ENCODE results near the gene H1-8.

The H1-8 gene

GRCh38 chr3:129553719-129554118 is 10.7 kb downstream of the H1-8 start:
- in situ Hi-C loops (cut with HindIII; ENCODE audit: low sequenced_read_pairs), result no loop called here

DNA sequence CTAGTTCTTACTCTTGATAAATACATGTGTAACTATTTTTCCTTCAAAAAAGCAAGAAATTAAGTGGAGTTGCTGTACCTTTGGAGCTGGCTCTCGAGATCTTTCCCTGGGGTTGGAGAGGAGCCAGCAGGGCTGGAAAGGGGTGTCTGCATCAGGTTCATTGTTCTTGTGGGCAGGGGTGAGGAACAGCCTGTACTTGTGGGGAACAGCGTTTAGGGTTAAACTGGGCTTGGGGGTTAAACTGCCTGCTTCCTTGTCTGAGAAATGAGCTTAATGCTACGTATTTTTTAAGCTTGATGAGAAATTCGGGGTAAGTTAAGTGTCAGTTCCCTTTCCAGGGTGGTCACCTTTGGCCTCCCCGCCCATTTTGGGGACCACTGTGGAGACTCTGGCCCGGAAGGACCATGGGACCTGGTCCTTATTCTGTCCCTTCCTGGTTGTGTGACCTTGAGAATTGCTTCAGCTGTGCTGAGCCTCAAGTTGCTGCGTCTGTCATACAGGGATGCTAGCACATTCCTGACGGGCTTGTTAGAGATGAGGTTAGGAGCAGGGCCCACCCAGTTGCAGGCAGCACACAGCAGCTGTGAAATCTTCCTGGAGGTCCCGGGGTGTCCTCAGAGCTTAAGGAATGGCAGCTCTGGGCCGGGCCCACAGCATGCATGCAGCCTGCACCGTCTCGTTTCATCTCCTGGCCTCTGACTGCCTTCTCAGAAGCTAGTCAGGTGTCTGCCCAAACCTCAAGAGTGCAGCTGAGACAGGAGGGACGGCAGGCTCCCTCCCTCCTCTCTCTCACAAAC is 11.6 kb downstream of the H1-8 start:
- in situ Hi-C loops (cut with HindIII; ENCODE audit: low sequenced_read_pairs), result no loop called here

- in situ Hi-C loops (cut with HindIII; ENCODE audit: low sequenced_read_pairs), result no loop called here
These were observed 12.2 kb downstream of the H1-8 start for GRCh38 chr3:129555153-129555550.

DNA sequence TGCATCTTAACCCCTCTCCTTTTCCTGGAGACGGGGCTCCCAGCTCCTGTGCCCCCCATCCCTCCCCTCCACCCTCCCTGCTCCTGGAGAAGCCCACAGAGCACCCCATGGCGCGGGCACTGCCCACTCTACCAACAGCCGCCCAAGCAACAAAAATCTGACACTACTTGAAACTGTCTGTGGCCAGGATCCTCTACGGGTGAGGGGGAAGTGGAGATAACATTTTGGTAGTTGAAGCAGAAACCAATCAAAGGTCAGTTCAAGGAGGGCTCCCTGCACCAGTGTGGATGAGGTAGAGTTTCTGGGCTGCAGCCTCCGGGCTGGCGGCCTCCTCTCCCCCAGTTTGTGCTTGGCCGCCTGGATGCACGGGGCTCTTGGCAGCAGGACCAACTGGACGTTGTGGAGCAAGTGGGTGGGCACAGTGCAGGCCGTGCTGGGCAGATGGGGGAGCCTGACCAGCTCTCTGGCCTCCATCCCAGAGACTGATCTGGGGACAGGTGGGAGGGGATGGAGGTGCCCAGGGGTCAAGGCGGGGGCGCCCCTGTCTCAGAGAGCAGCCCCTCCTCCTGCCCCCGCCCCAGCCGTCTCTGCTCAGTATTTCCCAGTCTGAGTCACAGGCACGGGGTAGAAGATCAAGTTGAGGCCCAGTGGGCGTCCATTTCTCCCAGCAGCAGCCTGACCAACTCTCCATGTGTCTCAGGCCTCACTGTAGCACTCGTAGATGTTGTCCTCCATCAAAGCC is 12.8 kb downstream of the H1-8 start:
- in situ Hi-C loops (cut with HindIII; ENCODE audit: low sequenced_read_pairs), result no loop called here

- in situ Hi-C loops (cut with HindIII; ENCODE audit: low sequenced_read_pairs), result no loop called here
These were observed 13.4 kb downstream of the H1-8 start for GRCh38 chr3:129556358-129556695.

DNA sequence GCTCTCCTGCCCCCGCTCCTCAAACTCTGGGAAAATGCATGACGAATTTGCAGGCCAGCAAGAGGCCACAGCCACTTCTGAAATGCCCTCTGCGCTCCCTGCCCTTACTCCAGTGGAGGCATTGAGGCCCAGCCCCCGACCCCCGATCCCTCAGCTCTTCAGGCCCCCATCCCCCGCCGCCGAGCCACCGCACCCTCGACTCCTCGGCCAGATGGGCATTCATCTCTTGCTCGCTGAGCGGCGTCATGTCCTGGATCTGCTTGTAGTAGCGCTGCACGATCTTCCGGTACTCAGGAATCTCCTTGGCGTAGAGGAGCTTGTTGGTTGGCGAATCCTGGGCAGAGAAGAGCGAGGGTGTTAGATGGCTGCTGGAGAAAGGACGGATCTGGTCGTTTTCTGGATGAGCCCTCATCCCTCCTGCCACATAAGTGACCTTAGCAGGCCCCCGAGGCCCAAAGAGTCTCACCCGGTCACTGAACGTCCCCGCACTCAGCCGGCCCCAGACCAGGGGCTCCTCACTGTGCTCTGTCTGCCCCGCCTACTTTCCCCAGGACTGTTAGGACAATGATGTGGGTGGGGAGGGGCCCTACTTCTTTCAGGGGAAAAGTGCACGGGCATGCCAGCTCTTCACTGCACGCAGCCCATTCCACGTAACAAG is 14.0 kb downstream of the H1-8 start:
- in situ Hi-C loops (cut with HindIII; ENCODE audit: low sequenced_read_pairs), result no loop called here

DNA sequence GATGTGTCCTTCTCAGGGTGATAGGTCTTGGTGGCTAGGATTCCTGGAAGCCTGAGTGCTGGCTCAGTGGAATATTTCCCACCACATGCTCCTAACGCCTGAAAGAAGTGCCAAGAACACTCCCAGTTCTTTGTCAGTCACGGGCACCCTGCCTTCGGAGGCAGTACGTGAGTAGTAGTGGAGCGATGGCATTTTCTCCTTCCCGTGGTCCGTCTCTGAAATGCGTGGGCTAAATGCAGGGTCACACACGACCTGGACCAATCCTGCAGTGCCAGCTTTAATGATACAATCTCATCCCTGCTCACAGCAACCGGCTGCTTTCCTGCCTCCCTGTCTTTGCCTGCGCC is 14.5 kb downstream of the H1-8 start:
- in situ Hi-C loops (cut with HindIII; ENCODE audit: low sequenced_read_pairs), result no loop called here

DNA sequence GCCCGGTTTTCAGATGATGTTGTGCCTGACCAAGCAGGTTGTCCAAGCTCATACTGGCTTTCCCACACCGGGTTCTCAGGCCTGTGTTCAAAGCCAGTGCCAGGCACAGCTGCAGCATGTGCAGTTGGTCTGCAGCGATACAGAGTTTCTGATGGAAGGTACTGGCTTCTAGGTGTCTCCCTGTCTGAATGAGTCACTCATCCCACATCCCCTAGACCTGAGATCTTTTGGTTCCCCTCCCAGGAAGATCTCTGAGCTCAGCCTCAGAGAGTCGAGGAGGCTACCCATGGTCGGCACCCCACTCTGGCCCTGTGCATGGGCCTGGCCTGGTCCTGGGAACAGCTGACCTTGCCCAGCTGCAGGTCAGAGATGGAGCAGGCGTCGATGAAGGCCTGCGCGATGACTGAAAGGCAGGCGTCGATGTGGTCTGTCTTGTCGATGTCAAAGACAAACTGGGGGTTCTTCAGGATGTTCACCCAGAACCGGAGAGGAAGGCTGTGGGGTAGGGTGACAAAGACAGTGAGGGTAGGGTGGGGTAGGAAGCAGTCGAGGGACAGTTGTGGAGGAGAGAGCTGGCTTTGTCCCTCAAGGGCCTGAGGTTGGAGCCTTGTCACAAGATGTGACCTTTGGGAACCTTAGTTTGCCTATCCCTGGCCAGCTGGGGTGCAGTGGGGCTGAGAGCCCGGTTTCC is 15.3 kb downstream of the H1-8 start:
- in situ Hi-C loops (cut with HindIII; ENCODE audit: low sequenced_read_pairs), result no loop called here

DNA sequence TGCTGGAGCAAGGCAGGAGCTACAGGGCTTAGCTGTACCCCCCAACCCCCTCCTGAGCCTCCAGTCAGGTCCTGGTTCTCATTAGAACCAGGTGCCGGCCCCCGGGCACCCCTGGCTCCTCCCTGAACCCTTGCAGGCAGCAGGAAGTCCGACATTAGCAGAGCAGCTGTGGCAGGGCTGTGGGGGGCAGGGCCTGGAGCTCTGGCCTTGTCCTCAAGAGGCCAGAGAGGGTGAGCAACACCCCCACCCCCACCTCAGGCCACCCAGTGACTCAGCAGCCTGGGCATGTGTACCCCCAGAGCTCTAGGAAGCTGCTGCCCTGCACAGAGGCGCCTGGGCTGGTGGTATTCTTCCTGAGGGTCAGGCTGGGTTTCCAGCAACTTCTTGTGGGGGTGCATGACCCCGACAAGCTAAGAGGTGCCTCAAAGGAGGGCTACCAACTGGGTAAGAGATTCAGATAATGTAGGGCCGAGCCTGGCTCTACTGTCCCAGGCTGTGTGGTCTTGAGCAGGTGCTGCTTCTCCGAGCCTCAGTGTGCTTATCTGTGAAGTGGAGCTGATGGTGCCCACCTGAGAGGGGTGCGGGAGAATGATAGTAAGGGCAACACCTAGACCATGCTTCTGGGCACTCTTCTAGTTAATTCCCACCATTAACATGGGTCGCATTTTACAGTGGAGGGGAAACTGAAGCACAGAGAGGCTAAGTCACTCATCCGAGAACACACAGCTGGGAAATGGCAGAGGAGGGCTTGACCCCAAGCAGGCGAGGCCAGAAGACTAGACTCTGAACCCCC is 16.0 kb downstream of the H1-8 start:
- in situ Hi-C loops (cut with HindIII; ENCODE audit: low sequenced_read_pairs), result no loop called here

- in situ Hi-C loops (cut with HindIII; ENCODE audit: low sequenced_read_pairs), result no loop called here
These were observed 16.6 kb downstream of the H1-8 start for GRCh38 chr3:129559565-129560079.

- in situ Hi-C loops (cut with HindIII; ENCODE audit: low sequenced_read_pairs), result no loop called here
These were observed 17.4 kb downstream of the H1-8 start for GRCh38 chr3:129560269-129560787.

GRCh38 chr3:129560911-129561594 is 18.1 kb downstream of the H1-8 start:
- in situ Hi-C loops (cut with HindIII; ENCODE audit: low sequenced_read_pairs), result no loop called here

- in situ Hi-C loops (cut with HindIII; ENCODE audit: low sequenced_read_pairs), result no loop called here
These were observed 18.8 kb downstream of the H1-8 start for GRCh38 chr3:129561619-129562248.

DNA sequence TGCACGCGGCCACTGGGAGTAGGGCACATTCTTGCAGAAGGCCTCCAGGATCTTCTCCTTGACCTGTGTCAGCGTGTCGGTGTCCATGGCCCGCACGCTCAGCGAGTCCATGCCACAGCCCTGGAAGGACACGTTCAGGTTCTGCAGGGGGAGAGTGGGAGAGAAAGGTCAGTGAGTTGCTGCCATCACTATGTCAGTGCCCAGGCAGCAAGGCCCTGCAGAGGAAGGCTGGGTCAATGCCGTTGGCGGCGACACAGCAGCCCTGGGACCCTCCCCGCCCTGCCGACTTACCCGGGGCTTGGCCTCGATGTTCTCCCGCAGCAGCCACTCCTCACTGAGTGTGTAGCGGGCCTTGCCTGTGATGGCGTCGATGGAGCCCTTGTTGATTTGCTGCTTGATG is 19.8 kb downstream of the H1-8 start:
- in situ Hi-C loops (cut with HindIII; ENCODE audit: low sequenced_read_pairs), result no loop called here

GRCh38 chr3:129563332-129563731 is 20.4 kb downstream of the H1-8 start:
- in situ Hi-C loops (cut with HindIII; ENCODE audit: low sequenced_read_pairs), result no loop called here

DNA sequence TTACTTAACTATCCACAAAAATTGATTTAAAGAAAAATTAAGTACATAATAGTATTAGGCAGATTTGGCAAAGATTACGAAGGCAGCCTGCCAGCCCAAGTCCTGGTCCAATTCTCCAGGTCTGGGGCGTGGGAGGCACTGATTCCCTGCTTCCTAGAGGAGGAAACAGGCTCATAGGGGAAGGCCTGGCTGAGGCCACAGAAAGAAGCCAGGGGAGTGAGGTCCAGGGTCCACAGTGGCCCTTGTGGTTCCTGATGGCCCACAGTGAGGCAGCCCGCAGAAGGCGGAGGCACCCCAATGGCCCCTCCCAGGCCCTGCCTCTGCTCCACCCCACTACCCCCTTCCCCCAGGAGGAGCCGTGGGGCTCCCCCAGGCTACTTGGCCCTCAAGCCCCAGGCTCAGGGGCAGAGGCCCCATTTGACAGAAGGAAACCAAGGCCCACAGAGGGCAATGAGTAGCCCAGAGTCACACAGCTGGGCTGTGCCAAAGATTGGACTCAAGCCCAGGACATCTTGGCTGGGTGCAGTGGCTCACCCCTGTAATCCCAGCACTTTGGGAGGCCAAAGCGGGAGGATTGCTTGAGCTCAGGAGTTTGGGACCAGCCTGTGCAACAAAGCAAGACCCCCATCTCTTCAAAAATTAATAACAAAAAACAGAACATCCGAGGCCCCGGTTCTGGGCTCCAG is 21.0 kb downstream of the H1-8 start:
- in situ Hi-C loops (cut with HindIII; ENCODE audit: low sequenced_read_pairs), result no loop called here

DNA sequence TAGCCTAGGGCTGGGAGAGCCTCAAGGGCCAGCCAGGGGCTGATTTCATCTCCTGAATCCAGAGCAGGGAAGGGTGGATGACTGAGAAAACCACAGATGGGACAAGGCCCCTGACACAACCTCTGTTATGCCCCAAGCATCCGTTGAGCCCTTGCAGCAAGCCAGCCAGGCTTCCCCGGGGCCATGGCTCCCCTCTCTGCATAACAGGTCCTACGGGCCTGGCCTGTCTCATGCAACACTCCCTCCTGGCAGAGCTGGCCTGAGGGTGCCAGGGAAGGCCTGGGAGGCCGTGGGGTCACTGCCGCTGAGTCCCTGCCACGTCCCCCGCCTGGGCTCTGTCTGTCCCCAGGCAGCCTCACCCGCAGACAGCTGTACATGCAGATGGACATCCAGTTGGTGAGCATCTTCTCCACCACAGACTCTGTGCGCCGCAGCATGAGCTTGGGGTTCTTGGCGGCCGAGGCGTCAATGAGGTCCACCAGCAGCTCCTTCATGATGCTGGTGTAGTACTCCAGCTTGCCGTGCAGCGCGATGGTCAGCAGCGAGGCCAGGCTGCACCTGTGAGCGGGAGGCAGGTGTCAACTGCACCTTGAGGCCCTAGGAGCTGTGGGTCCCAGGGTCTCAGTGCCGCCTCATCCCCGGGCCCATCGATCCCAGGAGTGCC is 22.1 kb downstream of the H1-8 start:
- in situ Hi-C loops (cut with HindIII; ENCODE audit: low sequenced_read_pairs), result no loop called here

GRCh38 chr3:129565902-129566301 is 22.9 kb downstream of the H1-8 start:
- in situ Hi-C loops (cut with HindIII; ENCODE audit: low sequenced_read_pairs), result no loop called here
